ENCODE measurements around the gene SCARF2.
"Not testable (repeated sequence)": the region's sequence is repeated elsewhere in the genome, so short reads cannot be mapped to it uniquely, and the experiment has no call there.

SCARF2 gene

DNA sequence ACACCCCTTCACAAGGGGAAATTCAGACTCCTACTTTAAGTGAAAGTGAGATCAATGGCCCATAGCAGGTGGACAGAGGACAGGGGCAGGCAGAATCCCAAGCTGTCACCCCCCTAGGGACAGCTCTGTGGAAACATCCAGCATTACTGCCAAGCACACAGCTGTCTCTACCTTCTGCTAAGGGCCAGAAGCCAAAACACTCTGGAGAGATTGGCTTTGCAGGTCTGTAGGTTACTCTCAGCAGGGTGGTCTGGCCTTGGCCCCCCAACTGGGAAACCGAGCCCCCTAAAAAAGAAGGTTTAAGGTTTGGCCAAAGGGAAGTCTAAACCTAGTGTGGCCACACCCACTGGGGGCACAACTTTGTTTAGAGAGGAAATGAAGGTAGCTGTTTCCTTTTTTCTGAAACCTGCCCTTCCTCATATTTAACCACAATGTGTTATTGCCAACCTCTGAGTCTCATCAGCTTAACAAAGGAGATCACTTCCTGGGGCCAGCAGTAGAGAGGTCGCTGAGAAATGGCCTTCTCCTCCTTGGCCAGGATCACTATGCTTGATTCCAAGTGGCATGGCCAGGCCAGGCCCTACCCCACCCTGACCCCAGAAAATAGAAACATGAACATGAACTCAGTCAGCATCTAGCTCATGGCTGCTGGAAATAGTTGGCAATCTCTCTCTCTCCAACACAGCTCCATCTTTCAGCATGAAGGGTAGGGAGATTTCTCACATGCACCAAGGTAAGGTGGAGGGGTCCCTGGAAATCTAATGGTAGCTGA is 25.9 kb upstream of the SCARF2 start:
- DNase-seq (ENCODE audit: low read depth in 2 of 2), result no peak

DNA sequence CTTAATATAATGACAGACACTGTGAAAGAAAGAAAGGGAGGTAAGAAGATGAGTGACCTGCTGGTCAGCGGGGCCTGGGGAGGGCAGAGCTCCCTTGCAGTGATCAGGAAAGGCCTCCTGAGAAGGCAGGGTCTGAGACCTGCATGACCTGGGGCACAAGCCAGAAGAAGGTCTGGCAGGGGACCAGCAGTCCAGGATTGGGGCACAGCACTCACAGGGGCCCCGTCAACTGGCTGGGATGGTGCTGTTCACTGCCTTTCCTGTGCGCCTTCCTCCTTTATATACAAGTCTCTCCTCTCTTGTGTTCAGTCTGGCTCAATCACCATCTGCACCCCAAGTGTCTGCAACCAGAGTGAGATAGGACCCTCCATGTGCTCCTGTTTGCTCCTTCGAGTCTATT is 22.2 kb upstream of the SCARF2 start:
- DNase-seq (ENCODE audit: low read depth in 2 of 2), result no peak

DNA sequence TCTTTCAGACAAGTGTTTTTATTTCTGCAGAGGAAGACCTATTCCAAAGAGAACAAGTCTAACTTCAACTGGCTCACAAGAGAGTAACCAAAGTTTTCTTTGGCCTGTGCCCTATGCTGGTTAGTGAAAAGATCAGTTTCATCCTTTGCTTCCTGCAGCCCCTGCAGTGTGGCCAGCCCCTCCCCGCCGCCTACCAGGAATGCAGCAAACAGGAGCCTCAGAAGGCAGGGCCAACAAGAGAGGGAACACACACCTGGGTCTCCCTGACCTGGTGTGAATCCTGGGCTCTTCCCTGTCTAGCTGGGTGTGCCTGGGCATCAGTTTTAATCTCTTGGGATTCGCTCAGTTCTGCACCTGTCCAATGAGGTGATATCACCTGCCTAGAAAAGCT is 21.5 kb upstream of the SCARF2 start:
- DNase-seq (ENCODE audit: low read depth in 2 of 2), result no peak

DNA sequence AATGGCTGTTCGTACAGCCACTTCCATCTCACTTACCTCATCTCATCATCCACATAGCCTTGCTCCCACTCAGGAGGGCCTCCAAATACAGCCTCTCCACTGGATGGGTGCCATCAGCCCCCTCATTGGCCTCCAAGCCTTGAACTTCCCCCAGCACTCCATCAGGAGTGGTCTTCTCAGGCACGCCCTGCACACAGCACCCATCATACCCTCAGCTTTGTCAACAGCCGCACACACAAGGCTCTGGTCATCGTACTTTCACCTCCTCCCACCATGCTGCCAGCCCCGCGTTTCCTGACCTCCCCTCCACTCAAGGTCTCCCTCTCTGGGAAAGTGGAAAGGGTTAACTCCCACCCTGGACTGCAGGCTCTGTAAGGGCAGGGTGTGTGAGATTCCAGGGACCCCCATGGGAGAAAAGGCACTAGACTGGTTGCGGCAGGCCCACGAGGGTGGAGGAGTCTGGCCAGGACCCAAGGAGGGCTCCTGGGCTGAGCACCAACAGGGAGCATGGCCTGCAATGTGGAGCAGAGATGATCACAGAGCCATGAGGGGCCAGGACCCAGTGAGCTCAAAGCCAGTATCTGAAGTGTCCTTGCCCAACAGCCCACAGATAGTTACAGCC is 21.0 kb upstream of the SCARF2 start:
- DNase-seq (ENCODE audit: low read depth in 2 of 2), result no peak

DNA sequence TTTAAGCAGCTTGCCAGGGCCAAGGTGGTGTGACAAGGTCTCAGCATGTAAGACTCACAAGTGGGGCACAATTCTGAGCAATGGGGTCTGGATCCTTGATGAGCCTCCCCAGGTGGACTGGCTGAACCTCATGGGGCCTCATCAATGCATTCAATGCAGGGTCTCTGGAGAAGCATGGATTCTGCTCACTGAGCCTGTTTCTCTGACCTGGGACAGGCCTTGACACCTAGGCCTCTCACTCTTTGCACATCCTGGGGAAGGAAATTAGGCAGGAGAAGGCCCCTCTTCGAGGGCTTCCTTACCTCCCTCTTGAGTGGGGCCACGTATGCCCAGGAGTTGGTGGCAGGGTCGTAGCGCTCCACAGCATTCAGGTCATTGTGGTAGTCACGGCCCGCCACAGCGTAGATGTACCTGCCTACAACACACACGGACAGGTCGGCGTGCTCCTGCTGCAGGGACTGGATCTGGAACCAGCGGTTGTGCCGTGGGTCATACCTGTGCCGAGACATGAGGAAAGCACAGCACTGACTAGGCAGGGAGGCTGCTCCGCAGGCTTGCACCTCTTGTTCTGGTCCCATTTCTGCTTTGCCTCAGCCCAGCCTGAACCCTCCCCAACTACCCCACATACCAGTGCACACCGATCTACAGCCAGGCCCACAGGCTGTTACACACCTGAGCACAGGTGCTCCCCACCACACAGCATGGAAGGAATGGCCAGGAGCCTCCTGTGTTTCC is 20.0 kb upstream of the SCARF2 start:
- DNase-seq (ENCODE audit: low read depth in 2 of 2), result no peak

DNA sequence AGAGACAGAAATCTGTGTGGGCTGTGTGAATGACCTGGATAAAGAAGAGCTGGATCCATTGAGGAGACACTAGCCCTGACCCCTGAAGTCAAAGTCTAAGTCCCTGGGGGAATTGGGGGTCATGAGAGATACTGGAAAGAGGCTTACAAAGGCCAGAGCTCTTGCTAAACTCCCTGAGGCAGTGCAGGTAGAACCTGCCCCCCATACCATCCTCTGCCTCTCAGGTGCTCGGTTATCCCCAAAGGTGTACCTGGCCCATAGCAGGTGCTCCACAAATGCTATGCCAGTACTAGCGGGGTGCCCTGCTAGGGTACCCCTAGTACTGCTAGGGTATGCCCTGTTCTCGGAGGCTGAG is 19.1 kb upstream of the SCARF2 start:
- DNase-seq (ENCODE audit: low read depth in 2 of 2), result no peak

DNA sequence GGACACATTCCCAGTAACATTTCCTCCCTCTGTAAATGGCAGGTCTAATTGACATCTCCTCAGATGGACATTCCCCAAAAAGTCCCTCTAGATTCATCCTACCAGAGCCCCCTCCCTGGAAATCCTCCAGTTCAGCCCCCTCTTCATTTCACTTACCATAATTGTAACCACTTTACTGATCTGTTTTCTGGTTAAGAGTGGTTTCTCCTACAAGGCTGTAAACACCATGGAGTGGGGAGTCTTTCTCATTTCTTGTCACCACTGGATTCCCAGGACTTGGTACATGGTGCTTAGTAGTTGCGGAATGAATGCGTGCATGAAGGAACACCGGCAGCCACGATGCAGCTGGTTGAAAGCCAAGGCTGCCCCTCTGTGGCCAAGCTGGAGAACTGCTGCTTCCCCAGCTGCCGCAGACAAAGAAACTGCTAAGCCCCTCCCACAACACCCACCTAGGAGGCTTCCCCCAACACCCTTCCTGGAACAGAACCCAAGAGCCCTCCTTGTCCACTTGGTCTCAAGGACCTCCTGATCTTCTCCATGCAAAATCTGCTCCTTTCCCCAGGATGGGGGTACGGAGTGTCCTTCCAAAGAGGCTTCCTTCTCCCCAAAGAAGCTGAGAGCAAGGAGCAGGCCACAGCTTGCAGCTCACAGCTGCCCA is 18.6 kb upstream of the SCARF2 start:
- peak; percentile 52 to 67 for DNase-seq (ENCODE audit: low read depth in 2 of 2)

DNA sequence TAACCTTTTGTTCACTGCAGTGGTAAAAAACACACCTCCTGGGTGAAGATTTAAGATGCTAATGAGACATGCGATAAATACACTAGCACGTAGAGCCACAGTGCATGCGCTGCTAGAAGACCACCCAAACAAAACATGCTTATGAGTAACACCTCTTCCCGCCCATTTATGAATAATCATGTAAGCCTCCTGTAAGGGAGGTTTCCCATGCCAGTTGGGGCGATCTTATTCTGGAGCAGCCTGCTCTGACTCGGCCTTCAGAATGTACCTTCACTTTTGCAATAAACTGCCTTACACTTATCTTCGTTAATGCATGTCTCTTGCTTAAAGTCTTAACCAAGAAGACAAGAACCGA is 18.1 kb upstream of the SCARF2 start:
- no peak for DNase-seq (ENCODE audit: low read depth in 2 of 2)

DNA sequence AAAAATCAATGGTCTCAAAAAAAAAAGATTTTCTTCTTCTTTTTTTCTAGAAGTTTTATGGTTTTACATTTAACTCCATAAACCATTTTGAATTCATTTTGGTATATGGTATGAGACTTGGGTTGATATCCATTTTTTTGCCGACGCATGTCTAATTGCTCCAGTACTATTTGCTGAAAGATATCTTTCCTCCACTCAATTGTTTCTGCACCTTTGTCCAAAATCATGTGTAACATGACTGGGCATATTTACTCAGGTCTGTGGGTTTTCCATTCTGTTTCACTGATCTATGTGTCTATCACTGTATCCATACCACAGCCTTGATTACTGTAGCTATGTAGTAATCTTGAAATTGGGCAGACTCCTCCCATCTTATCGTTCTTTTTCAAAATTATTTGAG is 15.6 kb upstream of the SCARF2 start:
- no peak for DNase-seq (ENCODE audit: low read depth in 2 of 2)

DNA sequence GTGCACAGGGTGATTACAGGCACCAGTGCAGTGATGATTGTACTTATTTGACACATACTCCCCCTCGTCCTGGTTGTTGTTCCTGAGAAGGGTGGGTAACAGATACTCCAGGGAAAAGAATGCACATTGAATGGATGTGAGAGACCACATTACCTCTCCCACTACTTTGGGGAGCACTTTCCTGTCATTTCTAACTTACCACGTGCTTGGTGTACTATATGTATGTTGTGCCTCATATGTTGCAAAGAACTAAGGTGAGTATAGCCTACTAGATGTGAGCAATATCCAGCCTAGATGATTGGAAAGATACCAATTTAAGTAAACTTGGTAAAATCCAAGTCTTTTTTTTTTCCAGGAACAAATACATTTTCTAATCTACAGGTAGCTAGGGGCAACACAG is 14.3 kb upstream of the SCARF2 start:
- DNase-seq (ENCODE audit: low read depth in 2 of 2), result no peak

DNA sequence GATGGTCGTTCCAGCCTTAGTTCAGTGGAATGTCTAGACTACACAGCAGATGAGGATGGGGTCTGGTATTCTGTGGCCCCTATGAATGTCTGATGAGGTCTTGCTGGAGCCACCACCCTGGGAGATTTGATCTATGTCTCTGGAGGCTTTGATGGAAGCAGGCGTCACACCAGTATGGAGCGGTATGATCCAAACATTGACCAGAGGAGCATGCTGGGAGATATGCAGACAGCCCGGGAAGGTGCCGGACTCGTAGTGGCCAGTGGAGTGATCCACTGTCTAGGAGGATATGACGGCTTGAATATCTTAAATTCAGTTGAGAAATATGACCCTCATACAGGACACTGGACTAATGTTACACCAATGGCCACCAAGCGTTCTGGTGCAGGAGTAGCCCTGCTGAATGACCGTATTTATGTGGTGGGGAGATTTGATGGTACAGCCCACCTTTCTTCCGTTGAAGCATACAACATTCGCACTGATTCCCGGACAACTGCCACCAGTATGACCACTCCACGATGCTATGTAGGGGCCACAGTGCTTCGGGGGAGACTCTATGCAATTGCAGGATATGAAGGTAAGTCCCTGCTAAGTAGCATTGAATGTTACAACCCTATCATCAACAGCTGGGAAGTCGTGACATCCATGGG is 13.6 kb upstream of the SCARF2 start:
- DNase-seq (ENCODE audit: low read depth in 2 of 2), result not testable (repeated sequence)

DNA sequence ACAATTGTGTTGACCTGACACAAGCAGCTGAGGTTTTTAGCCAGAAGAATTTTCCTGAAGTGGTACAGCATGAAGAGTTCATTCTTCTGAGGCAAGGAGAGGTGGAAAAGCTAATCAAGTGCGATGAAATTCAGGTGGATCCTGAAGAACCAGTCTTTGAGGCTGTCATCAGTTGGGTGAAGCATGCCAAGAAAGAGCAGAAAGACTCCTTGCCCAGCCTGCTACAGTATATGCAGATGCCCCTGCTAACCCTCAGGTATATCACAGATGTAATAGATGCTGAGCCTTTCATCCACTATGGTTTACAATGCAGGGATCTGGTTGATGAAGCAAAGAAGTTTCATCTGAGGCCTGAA is 12.9 kb upstream of the SCARF2 start:
- DNase-seq (ENCODE audit: low read depth in 2 of 2), result no peak

DNA sequence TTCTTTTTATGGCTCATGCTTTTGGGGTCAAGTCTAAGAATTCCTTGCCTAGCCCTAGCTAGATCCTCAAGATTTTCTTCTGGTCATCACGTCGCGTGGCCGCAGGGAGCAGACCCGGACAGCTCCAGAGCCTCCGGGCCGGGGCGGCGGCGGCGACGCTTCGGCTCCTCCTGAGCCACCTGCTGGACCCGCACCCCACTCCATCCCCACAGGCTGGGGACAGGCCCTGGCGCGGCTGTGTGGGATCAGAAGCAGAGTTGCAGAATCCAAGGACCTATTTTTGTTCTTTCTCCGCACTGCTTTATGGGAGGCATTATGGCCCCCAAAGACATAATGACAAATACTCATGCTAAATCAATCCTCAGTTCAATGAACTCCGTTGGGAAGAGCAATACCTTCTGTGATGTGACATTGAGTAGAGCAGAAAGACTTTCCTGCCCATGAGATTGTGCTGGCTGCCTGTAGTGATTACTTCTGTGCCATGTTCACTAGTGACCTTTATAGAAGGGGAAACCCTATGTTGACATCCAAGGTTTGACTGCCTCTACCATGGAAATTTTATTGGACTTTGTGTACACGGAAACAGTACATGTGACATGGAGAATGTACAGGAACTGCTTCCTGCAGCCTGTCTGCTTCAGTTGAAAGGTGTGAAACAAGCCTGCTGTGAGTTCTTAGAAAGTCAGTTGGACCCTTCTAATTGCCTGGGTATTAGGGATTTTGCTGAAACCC is 12.4 kb upstream of the SCARF2 start:
- DNase-seq (ENCODE audit: low read depth in 2 of 2), result no peak

DNA sequence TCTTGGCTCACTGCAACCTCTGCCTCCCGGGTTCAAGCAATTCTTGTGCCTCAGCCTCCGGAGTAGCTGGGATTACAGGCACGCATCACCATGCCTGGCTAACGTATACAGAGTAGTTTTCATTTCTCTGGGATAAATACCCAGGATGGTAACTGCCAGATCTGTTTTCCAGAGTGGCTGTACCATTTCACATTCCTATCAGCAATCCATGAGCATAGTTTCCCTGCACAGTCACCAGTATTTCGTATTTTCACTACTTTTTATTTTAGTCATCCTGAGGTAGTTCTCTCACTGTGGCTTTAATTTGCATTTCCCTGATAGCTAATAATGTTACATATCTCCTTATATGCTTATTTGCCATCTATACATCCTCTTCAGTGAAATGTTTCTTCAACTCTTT is 11.0 kb upstream of the SCARF2 start:
- DNase-seq (ENCODE audit: low read depth in 2 of 2), result no peak

DNA sequence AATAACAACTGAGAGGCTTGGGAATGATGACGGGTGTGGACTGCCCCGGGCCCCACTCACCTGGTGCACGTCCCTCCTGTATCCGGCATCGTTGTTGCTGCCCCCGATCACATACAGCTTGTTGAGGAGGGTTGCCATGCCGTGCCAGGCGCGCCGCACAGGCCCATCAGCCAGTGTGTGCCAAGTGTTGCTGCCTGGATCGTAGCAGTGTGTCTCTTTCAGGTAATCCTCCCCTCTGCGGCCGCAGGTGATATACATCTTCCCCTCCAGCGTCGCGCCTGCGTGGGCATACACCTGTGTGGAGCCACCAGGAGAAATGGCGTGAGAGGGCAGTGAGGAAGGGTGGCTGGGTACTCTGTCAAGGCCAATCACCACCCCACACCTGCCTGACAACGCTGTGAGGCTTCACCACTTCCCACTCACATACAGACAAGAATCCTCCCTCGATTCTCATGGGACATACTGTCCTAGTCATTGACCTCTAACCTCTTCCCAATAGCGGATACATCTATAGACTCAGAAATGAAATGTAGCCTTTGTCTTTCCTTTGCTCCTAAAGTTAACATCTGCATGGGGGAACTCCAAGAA is 8.9 kb upstream of the SCARF2 start:
- DNase-seq (ENCODE audit: low read depth in 2 of 2), result no peak

DNA sequence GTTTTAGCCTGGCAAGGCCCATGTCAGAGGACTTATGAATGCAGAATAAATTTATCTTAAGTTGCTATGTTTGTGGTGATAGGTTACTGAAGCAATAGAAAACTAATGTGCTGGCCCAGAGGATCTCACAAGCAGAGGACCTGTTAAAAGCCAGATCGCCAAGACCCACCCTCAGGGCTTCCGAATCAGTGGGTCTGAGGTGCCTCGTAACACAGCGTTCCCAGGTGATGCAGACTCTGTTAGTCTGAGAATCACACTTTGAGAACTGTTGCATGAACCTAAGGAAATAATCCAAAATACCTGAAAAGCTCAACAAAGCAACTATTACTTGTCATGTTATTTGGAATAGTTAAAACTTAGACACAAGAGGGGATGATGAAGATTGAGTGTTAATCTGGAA is 6.7 kb upstream of the SCARF2 start:
- no peak for DNase-seq (ENCODE audit: low read depth in 2 of 2)

DNA sequence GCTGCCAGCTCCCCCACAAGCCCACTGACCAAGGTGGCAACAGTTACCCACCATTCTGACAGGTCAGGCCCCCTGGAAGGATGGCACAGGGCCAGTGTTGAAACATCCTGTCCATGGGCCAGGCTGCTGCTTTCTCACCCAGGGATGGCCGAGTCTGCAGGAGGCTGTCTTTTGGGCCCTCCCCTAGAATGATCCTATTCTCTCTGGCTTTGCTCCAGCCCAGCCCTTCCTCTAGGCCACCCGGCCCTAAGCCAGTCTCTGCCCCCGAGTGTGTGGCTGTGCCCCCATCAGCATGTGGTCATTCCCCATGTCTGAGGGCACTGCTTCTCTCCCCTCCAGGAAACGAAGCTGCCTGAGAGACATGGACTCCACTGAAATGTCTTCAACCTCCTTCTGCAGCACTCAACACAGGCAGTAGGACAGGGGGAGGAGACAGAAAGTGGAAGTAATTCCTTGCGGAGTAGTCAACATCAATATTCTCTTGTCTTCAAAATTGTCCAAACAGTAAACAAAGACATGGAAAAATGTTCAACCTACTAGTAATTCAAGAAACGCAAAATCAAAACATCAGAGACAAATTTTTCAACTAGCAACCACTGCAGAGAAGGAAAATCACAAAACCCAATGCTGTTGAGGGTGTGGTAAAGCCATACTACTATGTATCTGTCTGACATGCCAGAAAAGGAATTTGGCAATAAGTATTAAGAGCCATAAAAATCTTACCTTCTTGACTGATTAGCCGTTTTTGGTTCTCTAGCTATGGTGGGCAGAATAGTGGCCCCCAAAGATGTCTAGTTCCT is 5.1 kb upstream of the SCARF2 start:
- no peak for DNase-seq (ENCODE audit: low read depth in 2 of 2)

DNA sequence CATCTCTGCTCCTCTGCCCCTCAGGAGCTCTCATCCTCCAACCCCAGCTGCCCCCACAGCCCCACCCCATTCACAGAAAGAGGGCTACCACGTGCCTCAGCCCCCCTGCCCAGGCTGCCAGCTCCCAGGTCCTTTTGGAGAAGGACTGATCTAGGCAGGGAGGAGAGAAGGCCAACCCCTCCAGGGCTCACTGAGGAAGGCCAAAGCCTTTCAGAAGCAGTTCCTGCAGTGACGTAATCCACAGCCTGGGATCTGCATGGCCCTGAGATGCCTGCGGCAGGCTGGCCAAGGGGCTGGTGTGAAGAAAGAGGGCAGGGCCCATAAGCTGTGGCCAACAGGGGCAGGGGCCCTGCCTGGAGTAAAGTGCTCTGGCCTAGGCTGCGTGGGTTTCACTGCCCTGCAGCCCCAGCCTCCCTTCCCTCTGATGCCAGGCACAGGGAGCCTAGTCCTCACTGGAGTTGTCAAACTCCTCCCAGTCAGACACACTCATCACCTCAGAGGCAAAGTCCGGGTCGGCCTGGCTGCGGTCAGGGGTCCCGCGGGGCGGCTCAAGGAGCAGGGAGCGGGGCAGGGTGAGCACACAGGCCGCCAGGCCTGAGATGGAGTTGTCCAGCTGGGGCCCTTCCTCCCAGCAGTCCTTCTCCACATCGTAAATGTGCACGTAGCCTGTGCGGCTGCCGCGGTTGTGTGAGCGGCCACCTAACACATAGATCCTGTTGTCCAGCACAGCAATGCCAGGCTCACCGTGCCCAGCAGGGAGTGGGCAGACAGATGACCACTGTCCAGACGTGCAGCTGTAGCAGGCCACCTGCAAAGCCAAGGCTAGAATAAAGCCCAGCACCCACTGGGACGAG is 4.2 kb upstream of the SCARF2 start:
- DNase-seq (ENCODE audit: low read depth in 2 of 2), result no peak

Measured in stimulated activated CD4-positive, alpha-beta T cell treated with anti-CD3 and anti-CD28 coated beads, Interleukin-4, amount 100 ng/mL, for 48 hours (primary cell).